WTC11 (cell line): ENCODE measurements around the gene KMT2D. TPM values are rescaled to one million over a fixed set of nuclear protein-coding genes. Genes with fewer than 3 reads are reported as not detected.

Experiments used
- ATAC-seq: fragments of 200-7000 bp; cut with Tn5 transposase; 2 replicates; pipeline ENCODE4 v1.10.0; 2021; ENCODE audit warnings: mild to moderate bottlenecking, moderate library complexity
- CTCF ChIA-PET: fragments of 300-600 bp; sonication (Branson Sonifier 250); formaldehyde crosslinking; loops from one replicate; lab custom pipeline; 2021; ENCODE audit warnings: antibody characterized with exemption; lab: Charles Lee
- POLR2A ChIA-PET: fragments of 350-600 bp; sonication (Branson Sonifier 250); formaldehyde crosslinking; loops from one replicate; lab custom pipeline; 2021; ENCODE audit warnings: antibody characterized with exemption; lab: Charles Lee
- DNase-seq: peaks from one replicate; pipeline ENCODE4 v3.0.0; 2021; ENCODE audit warnings: low spot score
- H3K27ac Mint-ChIP-seq: 2 replicates; pipeline ENCODE4 v1.8.0; 2021; ENCODE audit warnings: mixed read lengths
- H3K27me3 Mint-ChIP-seq: 2 replicates; pipeline ENCODE4 v1.8.0; 2021; ENCODE audit warnings: low read depth, mild to moderate bottlenecking, moderate library complexity, mixed read lengths
- H3K36me3 Mint-ChIP-seq: 2 replicates; pipeline ENCODE4 v1.8.0; 2021; ENCODE audit warnings: mixed read lengths
- H3K4me1 Mint-ChIP-seq: 2 replicates; pipeline ENCODE4 v1.8.0; 2022; ENCODE audit warnings: mixed read lengths
- H3K4me3 Mint-ChIP-seq: 2 replicates; pipeline ENCODE4 v1.8.0; 2021; ENCODE audit warnings: mild to moderate bottlenecking, moderate library complexity, mixed read lengths
- H3K9me3 Mint-ChIP-seq: 2 replicates; pipeline ENCODE4 v1.8.0; 2021; ENCODE audit warnings: mixed read lengths
- ETV6 ChIP-seq: sonication (generic); formaldehyde crosslinking; IDR thresholded peaks from 2 replicates; pipeline ENCODE4 v1.8.1; 2022; ENCODE audit warnings: mild to moderate bottlenecking, missing genetic modification reagents
- PRRX2 ChIP-seq: fragments of 250-450 bp; sonication (Bioruptor Pico); IDR thresholded peaks from 2 replicates; pipeline ENCODE4 v1.8.0; 2021; ENCODE audit warnings: mild to moderate bottlenecking
- ZNF263 ChIP-seq: sonication (generic); formaldehyde crosslinking; IDR thresholded peaks from 2 replicates; pipeline ENCODE4 v1.8.1; 2022; ENCODE audit warnings: low read depth, mild to moderate bottlenecking, moderate library complexity, missing genetic modification reagents
- total RNA-seq: library from RNA; stranded (reverse); gene quantifications from 3 replicates; pipeline ENCODE4 v1.2.3, GENCODE V29; 2021
- TF ChIP-seq, protein P1 (sequence below): sonication (generic); formaldehyde crosslinking; IDR thresholded peaks from 2 replicates; pipeline ENCODE4 v1.8.0; 2022; ENCODE audit warnings: mild to moderate bottlenecking, missing genetic modification reagents
- TF ChIP-seq, protein P2 (sequence below): sonication (generic); formaldehyde crosslinking; IDR thresholded peaks from 2 replicates; pipeline ENCODE4 v1.8.0; 2022; ENCODE audit warnings: mild to moderate bottlenecking, missing genetic modification reagents
- TF ChIP-seq, protein P3 (sequence below): sonication (generic); formaldehyde crosslinking; IDR thresholded peaks from 2 replicates; pipeline ENCODE4 v1.8.0; 2022; ENCODE audit warnings: mild to moderate bottlenecking, missing genetic modification reagents
- TF ChIP-seq, protein P4 (sequence below): fragments of 250-450 bp; sonication (Bioruptor Pico); IDR thresholded peaks from 2 replicates; pipeline ENCODE4 v1.9.0; 2021; ENCODE audit warnings: moderate library complexity, mild to moderate bottlenecking, inconsistent platforms, borderline replicate concordance
- TF ChIP-seq, protein P5 (sequence below): sonication (generic); formaldehyde crosslinking; IDR thresholded peaks from 2 replicates; pipeline ENCODE4 v1.8.1; 2023; ENCODE audit warnings: mild to moderate bottlenecking, missing genetic modification reagents
- TF ChIP-seq, protein P6 (sequence below): sonication (generic); formaldehyde crosslinking; conservative IDR thresholded peaks from 2 replicates; pipeline ENCODE4 v1.8.1; 2023; ENCODE audit warnings: mild to moderate bottlenecking, low read depth, missing genetic modification reagents, moderate library complexity

KMT2D gene
- total RNA-seq, 1 experiment from 2014 or later: 101 TPM

DNA sequence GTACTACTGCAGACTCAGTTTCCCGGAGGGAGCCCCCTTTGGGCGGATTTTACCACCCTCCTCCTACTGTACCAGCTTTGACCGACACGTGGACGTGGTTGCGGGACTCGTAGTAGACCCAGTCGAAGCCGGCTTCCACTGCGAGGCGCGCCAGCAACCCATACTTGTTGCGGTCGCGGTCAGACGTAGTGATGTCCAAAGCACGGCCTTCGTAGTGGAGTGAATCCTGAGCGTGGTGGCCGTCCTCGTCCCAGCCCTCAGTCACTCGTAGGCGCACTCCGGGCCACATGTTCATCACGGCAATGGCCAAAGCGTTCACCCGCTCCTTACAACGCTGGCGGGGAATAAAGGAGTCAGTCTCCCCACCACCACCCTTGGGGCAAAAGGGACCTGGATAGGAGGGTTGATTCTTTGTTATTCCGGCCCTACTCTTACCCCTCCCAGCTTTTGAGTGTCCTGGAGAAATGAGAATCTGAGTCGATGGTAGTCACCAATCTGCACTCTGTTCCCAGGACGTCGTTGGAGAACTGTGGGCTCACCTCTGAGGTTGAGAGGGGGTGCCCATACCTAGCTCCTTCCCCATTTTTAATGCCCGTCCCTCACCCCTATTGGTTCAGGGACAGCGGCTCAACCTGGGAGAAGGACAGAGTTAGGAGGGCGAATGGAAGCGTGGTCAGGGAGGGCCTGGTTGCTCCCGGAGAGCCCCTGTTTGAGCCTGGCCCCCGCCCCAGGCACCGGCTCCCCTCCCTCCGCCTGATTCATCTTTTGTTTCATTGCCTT, 30.7 kb upstream of the KMT2D start:
- peak; percentile 21 for DNase-seq
- TF ChIP-seq, protein P1, sequence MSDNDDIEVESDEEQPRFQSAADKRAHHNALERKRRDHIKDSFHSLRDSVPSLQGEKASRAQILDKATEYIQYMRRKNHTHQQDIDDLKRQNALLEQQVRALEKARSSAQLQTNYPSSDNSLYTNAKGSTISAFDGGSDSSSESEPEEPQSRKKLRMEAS (CRISPR knock-in tag): no peak
- TF ChIP-seq, protein P2, sequence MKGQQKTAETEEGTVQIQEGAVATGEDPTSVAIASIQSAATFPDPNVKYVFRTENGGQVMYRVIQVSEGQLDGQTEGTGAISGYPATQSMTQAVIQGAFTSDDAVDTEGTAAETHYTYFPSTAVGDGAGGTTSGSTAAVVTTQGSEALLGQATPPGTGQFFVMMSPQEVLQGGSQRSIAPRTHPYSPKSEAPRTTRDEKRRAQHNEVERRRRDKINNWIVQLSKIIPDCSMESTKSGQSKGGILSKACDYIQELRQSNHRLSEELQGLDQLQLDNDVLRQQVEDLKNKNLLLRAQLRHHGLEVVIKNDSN (CRISPR knock-in tag): no peak
- TF ChIP-seq, protein P3, sequence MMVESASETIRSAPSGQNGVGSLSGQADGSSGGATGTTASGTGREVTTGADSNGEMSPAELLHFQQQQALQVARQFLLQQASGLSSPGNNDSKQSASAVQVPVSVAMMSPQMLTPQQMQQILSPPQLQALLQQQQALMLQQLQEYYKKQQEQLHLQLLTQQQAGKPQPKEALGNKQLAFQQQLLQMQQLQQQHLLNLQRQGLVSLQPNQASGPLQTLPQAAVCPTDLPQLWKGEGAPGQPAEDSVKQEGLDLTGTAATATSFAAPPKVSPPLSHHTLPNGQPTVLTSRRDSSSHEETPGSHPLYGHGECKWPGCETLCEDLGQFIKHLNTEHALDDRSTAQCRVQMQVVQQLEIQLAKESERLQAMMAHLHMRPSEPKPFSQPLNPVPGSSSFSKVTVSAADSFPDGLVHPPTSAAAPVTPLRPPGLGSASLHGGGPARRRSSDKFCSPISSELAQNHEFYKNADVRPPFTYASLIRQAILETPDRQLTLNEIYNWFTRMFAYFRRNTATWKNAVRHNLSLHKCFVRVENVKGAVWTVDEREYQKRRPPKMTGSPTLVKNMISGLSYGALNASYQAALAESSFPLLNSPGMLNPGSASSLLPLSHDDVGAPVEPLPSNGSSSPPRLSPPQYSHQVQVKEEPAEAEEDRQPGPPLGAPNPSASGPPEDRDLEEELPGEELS (CRISPR knock-in tag): no peak
- Mint-ChIP-seq H3K4me3 (peak overlapping the region; percentile 56), H3K27me3 (peaks cover 97% of the 10 kb centered on the region), H3K36me3 (no peaks in the 10 kb centered on the region), H3K4me1 (peaks cover 55% of the 10 kb centered on the region), H3K27ac (no peak overlapping the region), H3K9me3 (no peaks in the 10 kb centered on the region)
- POLR2A ChIA-PET: no interaction called here
- no peak for ATAC-seq
- CTCF ChIA-PET: interaction anchor here (0.7 to 4.6 kb wide), 25 partner anchors 11 to 251 kb away, joined by 3 to 64 read pairs (median 5); partner anchors contain the start of genes LMBR1L, PRPH, RHEBL1 and TUBA1B

DNA sequence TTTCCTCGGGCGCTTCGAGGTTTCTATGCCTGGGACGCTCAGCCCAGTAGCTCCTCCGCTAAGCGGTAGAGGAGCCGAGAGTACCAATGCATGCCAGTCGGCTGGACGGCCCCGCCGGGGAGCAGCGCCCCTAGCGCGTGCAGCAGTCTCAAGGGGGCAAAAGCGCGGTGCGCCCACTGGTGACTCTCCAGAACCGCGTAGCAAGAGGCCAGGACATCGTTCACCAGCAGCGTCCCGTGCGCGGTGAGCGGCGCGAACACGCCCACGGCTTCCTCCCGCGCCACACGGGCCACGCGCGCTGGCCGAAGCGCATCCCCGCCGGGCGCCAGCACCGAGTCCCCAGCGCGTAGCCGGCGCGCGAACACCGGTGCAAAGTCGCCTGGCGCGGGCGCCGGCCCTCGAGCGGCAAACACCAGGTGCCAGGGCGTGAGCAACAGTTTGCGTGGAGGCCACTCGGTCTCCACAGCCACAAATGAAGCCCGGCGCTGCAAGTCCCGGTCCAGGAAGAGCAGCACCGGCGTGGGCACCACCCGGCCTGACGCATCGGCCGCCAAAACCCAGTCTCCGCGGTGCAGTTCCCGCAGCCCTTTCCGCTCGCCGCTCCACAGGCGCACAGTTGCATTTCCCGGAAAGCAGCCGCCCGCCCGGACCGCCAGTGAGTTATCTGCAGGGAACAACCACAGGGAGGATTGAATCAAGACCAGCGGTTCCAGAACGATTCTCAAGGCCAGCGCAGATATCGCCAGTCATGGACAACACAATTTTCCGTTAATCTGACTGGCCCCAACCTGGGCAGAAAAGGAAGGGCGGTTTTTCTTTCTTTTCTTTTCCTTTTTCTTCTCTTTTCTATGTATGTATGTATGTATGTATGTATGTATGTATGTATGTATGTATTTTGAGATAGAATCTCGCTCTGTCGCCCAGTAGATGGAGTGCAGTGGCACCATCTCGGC, 29.5 kb upstream of the KMT2D start:
- POLR2A ChIA-PET: no interaction called here

DNA sequence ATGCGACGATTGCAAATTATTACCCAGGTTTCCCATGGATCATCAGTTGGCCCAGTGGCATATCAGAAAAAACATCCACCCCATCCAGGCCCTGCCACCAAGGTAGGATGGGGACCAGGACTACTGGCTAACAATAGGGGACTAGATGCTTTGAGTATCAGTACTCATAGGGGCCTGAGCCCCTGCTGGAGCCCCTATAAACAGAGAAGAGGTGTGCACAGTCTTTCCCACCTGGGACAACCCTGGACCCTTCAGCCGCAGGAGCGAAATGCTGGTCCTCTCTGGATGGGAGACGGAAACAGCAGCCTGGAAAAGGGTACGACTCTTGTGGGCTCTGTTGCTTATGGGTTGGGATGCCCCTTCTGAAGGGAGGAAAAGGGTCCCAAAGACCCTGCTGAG, 28.3 kb upstream of the KMT2D start:
- ATAC-seq (no peak), DNase-seq (no peak)
- H3K27me3 Mint-ChIP-seq: peaks cover 97% of the 10 kb centered on the region
- ChIA-PET POLR2A (interaction anchor here (1.1 kb wide), 1 partner anchor 42 kb away, joined by 4 read pairs; the partner anchor contains the start of gene TUBA1B), CTCF (interaction anchor here (0.6 to 6.5 kb wide), 58 partner anchors 10 to 465 kb away, joined by 3 to 216 read pairs (median 6); partner anchors contain the start of genes DDN, KMT2D, LMBR1L and PRKAG1)
- no peak overlapping the region for H3K27ac Mint-ChIP-seq
- H3K9me3 Mint-ChIP-seq: 0 out of 2 replicates have a peak, but pooled peaks cover 4% of the 10 kb centered on the region
- TF ChIP-seq, protein P4, sequence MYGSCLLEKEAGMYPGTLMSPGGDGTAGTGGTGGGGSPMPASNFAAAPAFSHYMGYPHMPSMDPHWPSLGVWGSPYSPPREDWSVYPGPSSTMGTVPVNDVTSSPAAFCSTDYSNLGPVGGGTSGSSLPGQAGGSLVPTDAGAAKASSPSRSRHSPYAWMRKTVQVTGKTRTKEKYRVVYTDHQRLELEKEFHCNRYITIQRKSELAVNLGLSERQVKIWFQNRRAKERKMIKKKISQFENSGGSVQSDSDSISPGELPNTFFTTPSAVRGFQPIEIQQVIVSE (CRISPR knock-in tag): no peak
- TF ChIP-seq, protein P5, sequence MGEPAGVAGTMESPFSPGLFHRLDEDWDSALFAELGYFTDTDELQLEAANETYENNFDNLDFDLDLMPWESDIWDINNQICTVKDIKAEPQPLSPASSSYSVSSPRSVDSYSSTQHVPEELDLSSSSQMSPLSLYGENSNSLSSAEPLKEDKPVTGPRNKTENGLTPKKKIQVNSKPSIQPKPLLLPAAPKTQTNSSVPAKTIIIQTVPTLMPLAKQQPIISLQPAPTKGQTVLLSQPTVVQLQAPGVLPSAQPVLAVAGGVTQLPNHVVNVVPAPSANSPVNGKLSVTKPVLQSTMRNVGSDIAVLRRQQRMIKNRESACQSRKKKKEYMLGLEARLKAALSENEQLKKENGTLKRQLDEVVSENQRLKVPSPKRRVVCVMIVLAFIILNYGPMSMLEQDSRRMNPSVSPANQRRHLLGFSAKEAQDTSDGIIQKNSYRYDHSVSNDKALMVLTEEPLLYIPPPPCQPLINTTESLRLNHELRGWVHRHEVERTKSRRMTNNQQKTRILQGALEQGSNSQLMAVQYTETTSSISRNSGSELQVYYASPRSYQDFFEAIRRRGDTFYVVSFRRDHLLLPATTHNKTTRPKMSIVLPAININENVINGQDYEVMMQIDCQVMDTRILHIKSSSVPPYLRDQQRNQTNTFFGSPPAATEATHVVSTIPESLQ (CRISPR knock-in tag): no peak
- TF ChIP-seq PRRX2 (CRISPR knock-in tag): no peak
- TF ChIP-seq, protein P6, sequence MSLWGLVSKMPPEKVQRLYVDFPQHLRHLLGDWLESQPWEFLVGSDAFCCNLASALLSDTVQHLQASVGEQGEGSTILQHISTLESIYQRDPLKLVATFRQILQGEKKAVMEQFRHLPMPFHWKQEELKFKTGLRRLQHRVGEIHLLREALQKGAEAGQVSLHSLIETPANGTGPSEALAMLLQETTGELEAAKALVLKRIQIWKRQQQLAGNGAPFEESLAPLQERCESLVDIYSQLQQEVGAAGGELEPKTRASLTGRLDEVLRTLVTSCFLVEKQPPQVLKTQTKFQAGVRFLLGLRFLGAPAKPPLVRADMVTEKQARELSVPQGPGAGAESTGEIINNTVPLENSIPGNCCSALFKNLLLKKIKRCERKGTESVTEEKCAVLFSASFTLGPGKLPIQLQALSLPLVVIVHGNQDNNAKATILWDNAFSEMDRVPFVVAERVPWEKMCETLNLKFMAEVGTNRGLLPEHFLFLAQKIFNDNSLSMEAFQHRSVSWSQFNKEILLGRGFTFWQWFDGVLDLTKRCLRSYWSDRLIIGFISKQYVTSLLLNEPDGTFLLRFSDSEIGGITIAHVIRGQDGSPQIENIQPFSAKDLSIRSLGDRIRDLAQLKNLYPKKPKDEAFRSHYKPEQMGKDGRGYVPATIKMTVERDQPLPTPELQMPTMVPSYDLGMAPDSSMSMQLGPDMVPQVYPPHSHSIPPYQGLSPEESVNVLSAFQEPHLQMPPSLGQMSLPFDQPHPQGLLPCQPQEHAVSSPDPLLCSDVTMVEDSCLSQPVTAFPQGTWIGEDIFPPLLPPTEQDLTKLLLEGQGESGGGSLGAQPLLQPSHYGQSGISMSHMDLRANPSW (CRISPR knock-in tag): no peak
- H3K36me3 Mint-ChIP-seq: no peaks in the 10 kb centered on the region
- peaks cover 46% of the 10 kb centered on the region for H3K4me1 Mint-ChIP-seq
- peak overlapping the region; percentile 50 for H3K4me3 Mint-ChIP-seq

More for the DNA sequence above, 29.5 kb upstream of the KMT2D start:
- ATAC-seq (peak; percentile 5; the same call in 1 of the 2 replicates), DNase-seq (peak; percentile 53)
- CTCF ChIA-PET: interaction anchor here (0.5 to 6.5 kb wide), 18 partner anchors 14 to 237 kb away, joined by 3 to 216 read pairs (median 19); partner anchors contain the start of genes DDN, KMT2D, LMBR1L and PRPH
- Mint-ChIP-seq H3K36me3 (no peaks in the 10 kb centered on the region), H3K9me3 (no peaks in the 10 kb centered on the region), H3K4me1 (peaks cover 50% of the 10 kb centered on the region), H3K27ac (no peak overlapping the region), H3K27me3 (peaks cover 100% of the 10 kb centered on the region), H3K4me3 (peak overlapping the region; percentile 61)
- peak; percentile 62; the same call in 1 of the 2 replicates for TF ChIP-seq ETV6 (CRISPR knock-in tag)
- TF ChIP-seq ZNF263 (CRISPR knock-in tag): no peak
